ENCODE results near the gene LRRC58.

DNA sequence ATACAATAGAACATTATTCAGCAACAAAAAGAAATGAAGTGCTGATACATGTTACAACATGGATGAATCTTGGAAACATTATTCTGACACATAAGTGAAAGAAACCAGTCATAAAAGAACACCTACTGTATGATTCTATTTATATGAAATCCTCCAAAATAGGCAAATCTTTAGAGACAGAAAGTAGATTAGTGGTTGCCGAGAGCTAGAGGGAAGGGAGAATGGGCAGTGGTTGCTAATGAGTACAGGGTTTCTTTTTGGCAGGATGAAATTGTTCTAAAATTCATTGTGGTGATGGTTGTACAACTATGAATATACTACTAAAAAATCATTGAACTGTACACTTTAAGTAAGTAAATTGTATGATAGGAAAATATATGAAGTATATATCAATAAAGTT lies 6.3 kb upstream of the LRRC58 start:
- TF ChIP-seq, protein P1, sequence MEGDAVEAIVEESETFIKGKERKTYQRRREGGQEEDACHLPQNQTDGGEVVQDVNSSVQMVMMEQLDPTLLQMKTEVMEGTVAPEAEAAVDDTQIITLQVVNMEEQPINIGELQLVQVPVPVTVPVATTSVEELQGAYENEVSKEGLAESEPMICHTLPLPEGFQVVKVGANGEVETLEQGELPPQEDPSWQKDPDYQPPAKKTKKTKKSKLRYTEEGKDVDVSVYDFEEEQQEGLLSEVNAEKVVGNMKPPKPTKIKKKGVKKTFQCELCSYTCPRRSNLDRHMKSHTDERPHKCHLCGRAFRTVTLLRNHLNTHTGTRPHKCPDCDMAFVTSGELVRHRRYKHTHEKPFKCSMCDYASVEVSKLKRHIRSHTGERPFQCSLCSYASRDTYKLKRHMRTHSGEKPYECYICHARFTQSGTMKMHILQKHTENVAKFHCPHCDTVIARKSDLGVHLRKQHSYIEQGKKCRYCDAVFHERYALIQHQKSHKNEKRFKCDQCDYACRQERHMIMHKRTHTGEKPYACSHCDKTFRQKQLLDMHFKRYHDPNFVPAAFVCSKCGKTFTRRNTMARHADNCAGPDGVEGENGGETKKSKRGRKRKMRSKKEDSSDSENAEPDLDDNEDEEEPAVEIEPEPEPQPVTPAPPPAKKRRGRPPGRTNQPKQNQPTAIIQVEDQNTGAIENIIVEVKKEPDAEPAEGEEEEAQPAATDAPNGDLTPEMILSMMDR (IDR thresholded peaks at IDR 0.05) = no peak
- TF ChIP-seq POLR2A (IDR thresholded peaks at IDR 0.05) = no peak
